Measurements from ENCODE around the gene OSBPL2.

Gene OSBPL2

DNA sequence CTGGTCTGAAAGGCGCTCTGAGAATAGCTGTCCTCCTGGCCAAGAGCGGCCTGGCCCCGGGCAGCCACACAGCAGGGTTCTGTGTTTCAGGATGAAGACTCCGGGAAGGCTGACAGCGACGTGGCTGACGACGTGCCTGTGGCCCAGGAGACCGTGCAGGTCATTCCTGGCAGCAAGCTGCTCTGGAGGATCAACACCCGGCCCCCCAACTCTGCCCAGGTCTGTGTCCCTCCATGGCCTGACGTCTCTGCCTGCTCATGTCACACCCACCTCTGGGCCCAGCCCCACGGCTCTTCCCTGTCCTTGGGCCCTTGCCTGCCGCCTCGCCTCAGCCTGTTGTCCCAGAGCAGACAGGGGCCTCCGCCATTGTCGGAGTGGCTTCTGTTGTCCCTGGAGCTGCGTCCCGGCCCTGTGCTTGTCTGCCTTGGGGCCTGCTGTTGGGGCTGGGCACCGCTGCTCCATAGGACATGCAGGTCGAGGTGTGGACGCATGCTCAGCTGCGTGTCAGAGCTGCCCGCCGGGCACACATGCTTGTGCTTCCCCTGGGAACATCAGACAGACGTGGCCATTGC lies 48.3 kb downstream of the OSBPL2 start:
- Histone ChIP-seq H3K27ac (no peak overlapping the region), H3K4me3 (no peak overlapping the region), H3K9ac (ENCODE audit: insufficient read length) (no peak overlapping the region), H3K9me3 (ENCODE audit: low read depth, low read length) (no peaks in the 10 kb centered on the region), H3K36me3 (ENCODE audit: insufficient read depth, low read length) (no peaks in the 10 kb centered on the region)
- no peak for TF ChIP-seq EZH2 (IDR thresholded peaks at IDR 0.05)
- TF ChIP-seq FOXP2 (optimal IDR thresholded peaks at IDR 0.05; ENCODE audit: control extremely low read depth, extremely low read length, insufficient read depth), result no peak
- TF ChIP-seq POLR2AphosphoS5 (IDR thresholded peaks at IDR 0.05; ENCODE audit: borderline replicate concordance, low read depth, low read length), result no peak
- DNase-seq (ENCODE audit: low read depth, low spot score), result no peak

DNA sequence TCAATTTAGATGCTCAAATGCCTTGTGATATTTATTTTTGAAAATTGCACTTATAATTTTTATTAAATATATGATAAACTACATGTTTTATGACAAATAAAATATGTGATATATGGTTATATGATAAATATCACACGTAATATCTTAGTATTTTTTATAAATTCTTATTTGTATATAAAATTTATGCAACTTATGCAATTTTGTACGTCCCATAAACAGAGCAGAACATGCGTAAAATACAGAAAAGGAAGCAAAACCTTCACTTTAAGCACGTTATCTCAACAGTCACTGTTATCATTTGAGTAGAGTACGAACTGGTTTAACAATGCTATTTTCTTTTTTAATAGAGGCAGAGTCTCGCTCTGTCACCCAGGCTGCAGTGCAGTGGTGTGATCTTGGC lies 48.8 kb downstream of the OSBPL2 start:
- no peak for DNase-seq (ENCODE audit: low read depth, low spot score)
- TF ChIP-seq EZH2 (IDR thresholded peaks at IDR 0.05) (no peak), POLR2AphosphoS5 (IDR thresholded peaks at IDR 0.05; ENCODE audit: borderline replicate concordance, low read depth, low read length) (no peak)
- Histone ChIP-seq H3K4me3 (no peak overlapping the region), H3K27ac (no peak overlapping the region), H3K9me3 (ENCODE audit: low read depth, low read length) (no peaks in the 10 kb centered on the region), H3K36me3 (ENCODE audit: insufficient read depth, low read length) (no peaks in the 10 kb centered on the region), H3K9ac (ENCODE audit: insufficient read length) (no peak overlapping the region)

DNA sequence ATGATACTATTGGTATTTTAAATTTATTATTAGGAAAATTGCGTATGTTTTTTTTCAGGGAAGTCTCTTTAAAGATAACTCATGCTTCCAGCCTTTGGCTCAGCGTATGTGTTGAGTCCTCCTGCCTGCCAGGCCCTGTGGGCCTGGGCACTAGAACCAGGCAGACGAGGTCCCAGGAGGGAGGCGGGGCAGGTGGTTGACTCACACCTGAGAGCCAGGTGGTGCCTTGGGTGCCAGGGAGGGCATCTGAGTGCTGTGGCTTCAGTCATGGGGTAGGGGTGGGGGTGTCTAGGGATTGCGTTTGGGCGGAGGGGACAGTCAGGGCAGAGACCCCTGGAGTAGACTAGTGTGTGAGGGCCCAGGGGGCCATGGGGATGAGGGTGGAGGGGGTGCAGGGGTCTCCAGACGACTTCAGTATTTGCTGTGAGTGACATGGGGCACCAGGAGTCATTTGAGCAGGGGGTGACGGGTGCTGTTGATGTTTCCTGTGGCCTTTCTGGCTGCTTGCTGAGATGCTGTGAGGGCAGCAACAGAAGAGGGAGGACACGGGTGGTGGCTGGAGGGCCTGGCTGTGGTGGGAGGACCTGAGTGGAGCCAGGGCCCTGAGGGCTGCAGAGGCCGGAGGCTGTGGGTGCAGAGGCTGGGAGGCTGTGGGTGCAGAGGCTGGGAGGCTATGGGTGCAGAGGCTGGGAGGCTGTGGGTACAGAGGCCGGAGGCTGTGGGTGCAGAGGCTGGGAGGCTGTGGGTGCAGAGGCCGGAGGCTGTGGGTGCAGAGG lies 49.6 kb downstream of the OSBPL2 start:
- DNase-seq (ENCODE audit: low read depth, low spot score), result no peak
- no peak overlapping the region for H3K9ac ChIP-seq (ENCODE audit: insufficient read length)
- H3K36me3 ChIP-seq (ENCODE audit: insufficient read depth, low read length), result no peaks in the 10 kb centered on the region
- H3K27ac ChIP-seq, result no peak overlapping the region
- no peak overlapping the region for H3K4me3 ChIP-seq
- H3K9me3 ChIP-seq (ENCODE audit: low read depth, low read length), result no peaks in the 10 kb centered on the region
- TF ChIP-seq FOXP2 (optimal IDR thresholded peaks at IDR 0.05; ENCODE audit: control extremely low read depth, extremely low read length, insufficient read depth) (no peak), POLR2AphosphoS5 (IDR thresholded peaks at IDR 0.05; ENCODE audit: borderline replicate concordance, low read depth, low read length) (no peak), EZH2 (IDR thresholded peaks at IDR 0.05) (no peak)

DNA sequence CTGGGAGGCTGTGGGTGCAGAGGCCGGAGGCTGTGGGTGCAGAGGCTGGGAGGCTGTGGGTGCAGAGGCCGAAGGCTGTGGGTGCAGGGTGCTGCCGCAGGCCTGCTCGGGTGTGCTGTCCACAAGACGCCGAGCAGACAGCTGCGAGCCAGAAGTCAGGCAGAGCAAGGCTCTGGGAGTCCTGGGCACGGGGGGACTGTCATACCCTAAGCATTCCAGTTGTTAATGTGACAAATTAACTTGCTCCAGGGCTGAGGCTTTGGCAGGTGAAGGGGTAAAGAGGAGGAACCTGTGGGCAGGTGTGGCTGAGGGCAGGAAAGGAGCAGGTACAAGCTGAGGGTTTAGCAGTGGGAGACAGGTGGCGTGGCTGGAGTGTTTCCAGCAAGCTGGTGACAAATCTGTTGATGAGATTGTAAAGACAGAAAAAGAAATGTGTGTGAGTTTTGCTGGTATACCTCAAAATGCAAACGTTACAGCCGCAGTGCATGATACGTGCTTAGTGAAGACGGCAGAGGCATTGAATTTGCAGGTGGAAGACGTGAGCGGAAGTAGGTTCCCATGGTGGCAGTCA lies 50.3 kb downstream of the OSBPL2 start:
- TF ChIP-seq POLR2AphosphoS5 (IDR thresholded peaks at IDR 0.05; ENCODE audit: borderline replicate concordance, low read depth, low read length), result no peak
- Histone ChIP-seq H3K27ac (no peak overlapping the region), H3K4me3 (no peak overlapping the region), H3K36me3 (ENCODE audit: insufficient read depth, low read length) (no peaks in the 10 kb centered on the region), H3K9ac (ENCODE audit: insufficient read length) (no peak overlapping the region), H3K9me3 (ENCODE audit: low read depth, low read length) (no peaks in the 10 kb centered on the region)
- DNase-seq (ENCODE audit: low read depth, low spot score), result no peak

DNA sequence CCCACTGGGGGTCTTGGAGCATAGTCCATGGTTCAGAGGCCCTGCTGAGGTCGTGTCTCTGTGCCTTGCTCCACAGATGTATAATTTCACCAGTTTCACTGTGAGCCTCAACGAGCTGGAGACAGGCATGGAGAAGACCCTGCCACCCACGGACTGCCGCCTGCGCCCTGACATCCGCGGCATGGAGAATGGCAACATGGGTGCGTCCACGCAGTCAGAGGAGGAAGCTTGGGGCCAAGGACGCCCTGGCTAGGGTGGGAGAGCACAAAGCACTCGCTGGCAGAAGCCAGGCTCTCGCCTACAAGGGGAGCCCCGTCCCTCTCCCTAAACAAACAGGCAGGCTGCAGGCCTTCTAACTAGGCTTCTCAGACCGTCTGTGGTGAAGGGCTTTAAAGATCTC lies 50.8 kb downstream of the OSBPL2 start:
- H3K4me3 ChIP-seq, result no peak overlapping the region
- DNase-seq (ENCODE audit: low read depth, low spot score), result no peak
- H3K9me3 ChIP-seq (ENCODE audit: low read depth, low read length), result no peaks in the 10 kb centered on the region
- TF ChIP-seq POLR2AphosphoS5 (IDR thresholded peaks at IDR 0.05; ENCODE audit: borderline replicate concordance, low read depth, low read length) (no peak), FOXP2 (optimal IDR thresholded peaks at IDR 0.05; ENCODE audit: control extremely low read depth, extremely low read length, insufficient read depth) (no peak), EZH2 (IDR thresholded peaks at IDR 0.05) (no peak)
- H3K9ac ChIP-seq (ENCODE audit: insufficient read length), result no peak overlapping the region
- no peaks in the 10 kb centered on the region for H3K36me3 ChIP-seq (ENCODE audit: insufficient read depth, low read length)
- H3K27ac ChIP-seq, result no peak overlapping the region

DNA sequence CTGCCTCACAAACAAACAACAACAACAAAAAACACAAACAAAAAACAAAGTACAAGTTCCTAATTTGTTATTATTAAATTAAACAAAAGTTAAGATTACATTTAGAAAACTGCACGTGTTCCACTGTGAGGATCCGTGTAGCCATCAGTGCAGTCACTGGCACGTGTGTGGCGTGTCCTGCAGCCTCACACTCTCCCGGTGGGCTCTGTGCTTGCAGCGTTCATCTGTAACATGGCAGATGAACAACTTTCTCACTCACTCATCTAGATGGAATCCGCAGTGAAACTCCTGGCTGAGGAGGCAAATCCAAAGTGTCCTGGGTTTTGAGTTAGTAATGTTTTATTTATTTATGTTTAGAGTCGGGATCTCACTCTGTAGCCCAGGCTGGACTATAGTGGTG lies 51.6 kb downstream of the OSBPL2 start:
- H3K36me3 ChIP-seq (ENCODE audit: insufficient read depth, low read length), result no peaks in the 10 kb centered on the region
- no peak for DNase-seq (ENCODE audit: low read depth, low spot score)
- H3K9me3 ChIP-seq (ENCODE audit: low read depth, low read length), result no peaks in the 10 kb centered on the region
- H3K27ac ChIP-seq, result no peak overlapping the region
- H3K4me3 ChIP-seq, result no peak overlapping the region
- no peak overlapping the region for H3K9ac ChIP-seq (ENCODE audit: insufficient read length)
- TF ChIP-seq POLR2AphosphoS5 (IDR thresholded peaks at IDR 0.05; ENCODE audit: borderline replicate concordance, low read depth, low read length) (no peak), EZH2 (IDR thresholded peaks at IDR 0.05) (no peak), FOXP2 (optimal IDR thresholded peaks at IDR 0.05; ENCODE audit: control extremely low read depth, extremely low read length, insufficient read depth) (no peak)

DNA sequence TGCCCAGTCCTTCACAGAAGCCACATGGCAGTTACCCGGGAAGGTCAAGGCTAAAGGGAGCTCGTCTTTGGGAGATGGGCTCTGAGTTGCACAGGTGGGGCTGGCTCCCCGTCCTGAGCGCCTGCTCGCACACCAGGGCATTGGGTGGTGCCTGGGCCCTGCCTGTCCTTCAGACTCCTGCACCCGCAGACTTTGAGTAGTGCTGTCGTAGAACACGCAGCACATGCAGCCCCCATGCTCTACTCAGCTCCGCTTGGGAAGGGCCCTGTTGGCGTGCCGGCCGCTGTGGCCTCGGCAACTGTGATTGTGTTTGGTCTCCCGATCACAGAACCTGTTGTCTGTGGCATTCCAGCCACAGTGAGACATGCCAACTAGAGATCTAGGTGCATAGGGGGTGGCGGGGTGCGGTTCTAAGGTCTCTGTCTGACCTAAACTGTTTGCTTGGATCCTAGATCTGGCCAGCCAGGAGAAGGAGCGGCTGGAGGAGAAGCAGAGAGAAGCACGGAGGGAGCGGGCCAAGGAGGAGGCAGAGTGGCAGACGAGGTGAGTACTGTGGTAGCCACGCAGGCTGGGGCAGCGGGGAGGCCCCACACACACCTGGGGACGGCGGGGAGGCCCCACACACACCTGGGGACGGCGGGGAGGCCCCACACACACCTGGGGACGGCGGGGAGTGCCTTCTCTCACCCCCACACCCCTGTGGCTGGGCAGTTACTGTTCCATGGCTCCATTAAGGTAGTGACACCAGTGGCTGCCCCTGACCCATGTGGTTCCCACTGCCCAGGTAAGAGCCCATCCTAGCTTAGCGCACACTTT lies 53.1 kb downstream of the OSBPL2 start:
- H3K9me3 ChIP-seq (ENCODE audit: low read depth, low read length), result no peaks in the 10 kb centered on the region
- no peak for TF ChIP-seq POLR2AphosphoS5 (IDR thresholded peaks at IDR 0.05; ENCODE audit: borderline replicate concordance, low read depth, low read length)
- TF ChIP-seq EZH2 (IDR thresholded peaks at IDR 0.05), result no peak
- TF ChIP-seq FOXP2 (optimal IDR thresholded peaks at IDR 0.05; ENCODE audit: control extremely low read depth, extremely low read length, insufficient read depth), result no peak
- DNase-seq (ENCODE audit: low read depth, low spot score), result no peak
- no peak overlapping the region for H3K27ac ChIP-seq
- no peak overlapping the region for H3K4me3 ChIP-seq
- H3K36me3 ChIP-seq (ENCODE audit: insufficient read depth, low read length), result no peaks in the 10 kb centered on the region
- H3K9ac ChIP-seq (ENCODE audit: insufficient read length), result no peak overlapping the region

DNA sequence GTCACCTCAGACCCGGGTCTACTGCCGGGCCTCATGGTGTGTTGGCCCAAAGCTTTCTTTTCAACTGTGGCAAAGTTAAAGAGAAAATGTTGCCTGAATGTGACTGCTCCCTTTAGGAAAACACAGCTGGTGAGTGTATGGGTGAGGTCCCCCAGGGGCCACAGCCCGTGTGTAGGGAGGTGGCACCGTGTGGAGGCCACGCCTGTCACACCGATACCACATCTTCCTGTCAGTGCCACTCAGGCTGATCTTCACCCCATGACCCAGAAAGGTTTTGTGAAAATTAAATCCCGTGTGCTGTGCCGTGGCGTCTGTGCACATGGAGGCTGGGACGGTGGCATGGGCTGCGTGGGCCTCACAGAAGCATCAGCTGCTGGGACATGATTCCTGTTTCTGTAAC lies 53.8 kb downstream of the OSBPL2 start:
- no peak overlapping the region for H3K4me3 ChIP-seq
- no peaks in the 10 kb centered on the region for H3K9me3 ChIP-seq (ENCODE audit: low read depth, low read length)
- no peak overlapping the region for H3K9ac ChIP-seq (ENCODE audit: insufficient read length)
- no peak for DNase-seq (ENCODE audit: low read depth, low spot score)
- no peak overlapping the region for H3K27ac ChIP-seq
- no peak for TF ChIP-seq FOXP2 (optimal IDR thresholded peaks at IDR 0.05; ENCODE audit: control extremely low read depth, extremely low read length, insufficient read depth)
- TF ChIP-seq EZH2 (IDR thresholded peaks at IDR 0.05), result no peak
- no peak for TF ChIP-seq POLR2AphosphoS5 (IDR thresholded peaks at IDR 0.05; ENCODE audit: borderline replicate concordance, low read depth, low read length)
- no peaks in the 10 kb centered on the region for H3K36me3 ChIP-seq (ENCODE audit: insufficient read depth, low read length)
